Upper lobe of left lung (tissue), 4 donors: ENCODE measurements around the gene FER.

Experiments used
- CTCF ChIP-seq, 6 experiments: fragments of 450-650 bp in 4 of 6; fragments of 200-600 bp in 2 of 6; sonication (generic) in 2 of 6; IDR thresholded peaks; one replicate each; pipeline ENCODE4 v1.5.1; 2016 to 2019; ENCODE audit warnings: antibody characterized with exemption in 6 of 6
- EP300 ChIP-seq, 4 donors: sonication (generic); formaldehyde crosslinking; IDR thresholded peaks; one replicate each; pipeline ENCODE4 v1.5.1; 2017; ENCODE audit warnings: antibody characterized with exemption in 4 of 4, control low read depth in 2 of 4
- POLR2A ChIP-seq, 4 donors: fragments of 450-650 bp; IDR thresholded peaks; one replicate each; pipeline ENCODE4 v1.5.1; 2016 to 2017; ENCODE audit warnings: antibody characterized with exemption in 4 of 4, mild to moderate bottlenecking in 2 of 4
- POLR2AphosphoS5 ChIP-seq, 2 donors: sonication (generic); formaldehyde crosslinking; IDR thresholded peaks; one replicate each; pipeline ENCODE4 v1.5.1; 2017; ENCODE audit warnings: antibody characterized with exemption in 2 of 2

- no peak for TF ChIP-seq CTCF (IDR thresholded peaks at IDR 0.05)
- TF ChIP-seq POLR2A (IDR thresholded peaks at IDR 0.05): no peak
- no peak for TF ChIP-seq EP300 (IDR thresholded peaks at IDR 0.05)
- no peak for TF ChIP-seq POLR2AphosphoS5 (IDR thresholded peaks at IDR 0.05)
These were observed 10.8 kb upstream of the FER start for GRCh38 chr5:108736855-108737254.
